H1 (cell line): Measurements from ENCODE around the gene MITF. TPM values are rescaled to one million over a fixed set of nuclear protein-coding genes. Genes with fewer than 3 reads are reported as not detected.

Experiments
- SIN3A ChIP-seq, 2 experiments: IDR thresholded peaks in 1 of 2; conservative IDR thresholded peaks in 1 of 2; 2 replicates each; pipeline ENCODE4 v1.6.1; 2011 to 2012; ENCODE audit warnings: low read length in 2 of 2, improper control_type of control experiment in 1 of 2, low read depth in 1 of 2, mild to moderate bottlenecking in 1 of 2
- polyA plus RNA-seq, 7 experiments: library from polyadenylated mRNA; depleted of rRNA in 3 of 7; stranded (reverse) in 5 of 7; unstranded in 2 of 7; fragments of >200 nt in 5 of 7; fragments of 200-250 nt in 2 of 7; gene quantifications; 1 replicate in 5 of 7; 2 replicates in 1 of 7; 4 replicates in 1 of 7; pipeline versions ENCODE4 v1.2.1 to v1.2.3, GENCODE V29; 2011 to 2013; ENCODE audit warnings: missing spikeins in 2 of 7, mixed read lengths in 2 of 7
- total RNA-seq: library from RNA; stranded (reverse); fragmentation: NEBNext Ultra II Directional; extraction: Animal tissue kit (Norgen Biotek cat#: 25700); gene quantifications from 2 replicates; pipeline ENCODE4 v1.2.1, GENCODE V29; 2021

MITF gene
- total and polyA plus RNA-seq, 2 of the 8 experiments (the other 6 are each of a cell fraction or from before 2014, with no cell fraction given), result 0.53 to 1.4 TPM

DNA sequence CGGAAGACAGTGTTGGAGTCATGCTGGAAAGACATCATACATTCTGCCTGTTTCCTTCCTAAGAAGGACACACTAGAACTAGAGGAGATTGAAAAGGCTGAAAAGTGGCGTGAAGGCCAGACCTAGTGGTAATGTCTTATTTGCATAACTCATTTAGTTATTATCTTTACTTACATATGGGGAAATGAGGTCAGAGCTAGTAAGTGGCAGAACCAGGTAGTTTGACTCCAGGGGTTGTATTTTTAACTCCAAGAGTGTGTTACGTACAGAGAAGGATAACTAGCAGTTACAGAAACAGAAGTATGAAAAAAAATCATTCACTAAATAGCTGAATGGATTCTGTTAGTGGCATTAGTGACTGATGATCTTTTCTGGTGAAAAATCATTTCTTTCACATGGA is 108.0 kb downstream of the MITF start (continued):
- TF ChIP-seq SIN3A (conservative IDR thresholded peaks at IDR 0.05 in 1 of 2, IDR thresholded peaks at IDR 0.05 in 1 of 2; ENCODE audit: low read depth in 1 of 2, low read length in 2 of 2), result no peak
- TF ChIP-seq, all 59 proteins: peak for 0
